H1 (cell line): Measurements from ENCODE around the gene YTHDF2. TPM values are rescaled to one million over a fixed set of nuclear protein-coding genes. Genes with fewer than 3 reads are reported as not detected.

Experiments used
- HDAC6 ChIP-seq: IDR thresholded peaks from one replicate; pipeline ENCODE4 v1.7.1; 2012; ENCODE audit warnings: low read depth, mild to moderate bottlenecking, inconsistent platforms, low read length, moderate library complexity
- polyA plus RNA-seq, 7 experiments: library from polyadenylated mRNA; depleted of rRNA in 3 of 7; stranded (reverse) in 5 of 7; unstranded in 2 of 7; fragments of >200 nt in 5 of 7; fragments of 200-250 nt in 2 of 7; gene quantifications; 1 replicate in 5 of 7; 2 replicates in 1 of 7; 4 replicates in 1 of 7; pipeline versions ENCODE4 v1.2.1 to v1.2.3, GENCODE V29; 2011 to 2013; ENCODE audit warnings: missing spikeins in 2 of 7, mixed read lengths in 2 of 7
- total RNA-seq: library from RNA; stranded (reverse); fragmentation: NEBNext Ultra II Directional; extraction: Animal tissue kit (Norgen Biotek cat#: 25700); gene quantifications from 2 replicates; pipeline ENCODE4 v1.2.1, GENCODE V29; 2021

The YTHDF2 gene
- total and polyA plus RNA-seq, 2 of the 8 experiments (the other 6 are each of a cell fraction or from before 2014, with no cell fraction given), result 128 to 164 TPM

DNA sequence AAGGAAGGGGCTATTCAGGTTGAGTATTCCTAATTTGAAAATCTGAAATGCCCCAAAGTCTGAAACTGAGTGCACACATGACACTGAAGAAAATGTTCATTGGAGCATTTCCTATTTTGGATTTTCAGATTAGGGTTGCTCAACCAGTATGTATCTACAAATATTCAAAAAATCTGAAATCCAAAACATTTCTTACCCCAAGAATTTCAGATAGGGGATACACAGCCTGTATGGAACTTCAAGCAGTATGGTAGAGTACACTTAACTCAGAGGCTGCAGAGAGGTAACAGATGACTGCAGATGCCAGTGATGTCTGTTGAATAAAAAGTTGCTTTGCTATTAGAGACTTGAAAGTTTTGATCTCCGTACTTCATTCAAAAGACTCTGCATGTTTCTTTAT is 19.0 kb downstream of the YTHDF2 start (continued):
- no peak for TF ChIP-seq HDAC6
